Upper lobe of left lung (tissue), 6 donors: Measurements from ENCODE around the gene ITGA2. TPM values are rescaled to one million over a fixed set of nuclear protein-coding genes. Genes with fewer than 3 reads are reported as not detected.
"Not testable (repeated sequence)": the region's sequence is repeated elsewhere in the genome, so short reads cannot be mapped to it uniquely, and the experiment has no call there.

ENCODE experiments used
- ATAC-seq, 2 donors: fragments of 200-7000 bp; cut with Tn5 transposase; one replicate each; pipeline ENCODE4 v1.9.1; 2022; ENCODE audit warnings: mild to moderate bottlenecking in 2 of 2, moderate library complexity in 2 of 2; ENCODE audit not compliant: low FRiP score in 2 of 2
- DNase-seq, 2 donors: peaks; one replicate each; pipeline ENCODE4 v3.0.0-alpha.2; 2019 to 2020
- H3K27ac ChIP-seq, 4 donors: fragments of 200-600 bp; sonication (generic); one replicate each; pipeline ENCODE4 v1.5.1; 2016 to 2019
- H3K27me3 ChIP-seq, 4 donors: fragments of 200-600 bp; sonication (generic); one replicate each; pipeline ENCODE4 v1.5.1; 2017 to 2019
- H3K36me3 ChIP-seq, 4 donors: fragments of 200-600 bp; sonication (generic); one replicate each; pipeline ENCODE4 v1.5.1; 2016 to 2019
- H3K4me1 ChIP-seq, 4 donors: fragments of 200-600 bp; sonication (generic); one replicate each; pipeline ENCODE4 v1.5.1; 2018 to 2019
- H3K4me3 ChIP-seq, 4 donors: fragments of 200-600 bp; sonication (generic); one replicate each; pipeline ENCODE4 v1.5.1; 2017 to 2019; ENCODE audit warnings: mild to moderate bottlenecking in 2 of 4, moderate library complexity in 1 of 4
- H3K9me3 ChIP-seq, 4 donors: fragments of 200-600 bp; sonication (generic); one replicate each; pipeline ENCODE4 v1.5.1; 2018 to 2019
- EP300 ChIP-seq, 4 donors: sonication (generic); formaldehyde crosslinking; IDR thresholded peaks; one replicate each; pipeline ENCODE4 v1.5.1; 2017; ENCODE audit warnings: antibody characterized with exemption in 4 of 4, control low read depth in 2 of 4
- POLR2A ChIP-seq, 4 donors: fragments of 450-650 bp; IDR thresholded peaks; one replicate each; pipeline ENCODE4 v1.5.1; 2016 to 2017; ENCODE audit warnings: antibody characterized with exemption in 4 of 4, mild to moderate bottlenecking in 2 of 4
- POLR2AphosphoS5 ChIP-seq, 2 donors: sonication (generic); formaldehyde crosslinking; IDR thresholded peaks; one replicate each; pipeline ENCODE4 v1.5.1; 2017; ENCODE audit warnings: antibody characterized with exemption in 2 of 2
- WGBS, 2 donors: methylation state at CpG; one replicate each; pipeline ENCODE4 v1.1.5; 2017 to 2018; 5-methylcytosine and 5-hydroxymethylcytosine counted together
- total RNA-seq, 6 donors: library from RNA; depleted of rRNA in 4 of 6; stranded (reverse); fragments of >200 nt in 4 of 6; gene quantifications; one replicate each; pipeline versions ENCODE4 v1.1.0 to v1.2.1, GENCODE V29; 2016 to 2021
- TF ChIP-seq, protein P1 (sequence below), 6 experiments: fragments of 450-650 bp in 4 of 6; fragments of 200-600 bp in 2 of 6; sonication (generic) in 2 of 6; IDR thresholded peaks; one replicate each; pipeline ENCODE4 v1.5.1; 2016 to 2019; ENCODE audit warnings: antibody characterized with exemption in 6 of 6
- donor health status: DM: no; HTN: no; CAD: no; lungs with moderate emphysema.
- donor health status: DM: no; HTN: yes; CAD: no; lungs with severe emphysema.

Gene ITGA2
- total RNA-seq, 6 donors from 2014 or later: 4.2 to 45.8 (median 13.7) TPM

GRCh38 chr5:53109443-53110127 is 120.4 kb downstream of the ITGA2 start, which contains the start of gene MOCS2:
TSS of gene MOCS2 (minus strand) at chr5:53109757. CDS start at chr5:53107174, 2,583 bp downstream.
- H3K27me3 ChIP-seq: no peaks in the 10 kb centered on the region

GRCh38 chr5:53110156-53110555 is 121.0 kb downstream of the ITGA2 start:
- peak overlapping the region; percentile 68 to 91 (median 76) for H3K27ac ChIP-seq
- H3K36me3 ChIP-seq: peaks cover 0 to 9% (median 0%) of the 10 kb centered on the region in 4 donors
- H3K4me3 ChIP-seq: peak overlapping the region; percentile 65 to 75 (median 72)
- WGBS, 2 donors: 11 to 13% methylated on average over 6 of the region's 6 CpGs
- DNase-seq (no peak), ATAC-seq (no peak)
- no peaks in the 10 kb centered on the region for H3K27me3 ChIP-seq
- H3K4me1 ChIP-seq: peaks cover 3 to 23% (median 16%) of the 10 kb centered on the region in 4 donors
- no peaks in the 10 kb centered on the region for H3K9me3 ChIP-seq
- no peak for TF ChIP-seq POLR2AphosphoS5 (IDR thresholded peaks at IDR 0.05)
- TF ChIP-seq, protein P1, sequence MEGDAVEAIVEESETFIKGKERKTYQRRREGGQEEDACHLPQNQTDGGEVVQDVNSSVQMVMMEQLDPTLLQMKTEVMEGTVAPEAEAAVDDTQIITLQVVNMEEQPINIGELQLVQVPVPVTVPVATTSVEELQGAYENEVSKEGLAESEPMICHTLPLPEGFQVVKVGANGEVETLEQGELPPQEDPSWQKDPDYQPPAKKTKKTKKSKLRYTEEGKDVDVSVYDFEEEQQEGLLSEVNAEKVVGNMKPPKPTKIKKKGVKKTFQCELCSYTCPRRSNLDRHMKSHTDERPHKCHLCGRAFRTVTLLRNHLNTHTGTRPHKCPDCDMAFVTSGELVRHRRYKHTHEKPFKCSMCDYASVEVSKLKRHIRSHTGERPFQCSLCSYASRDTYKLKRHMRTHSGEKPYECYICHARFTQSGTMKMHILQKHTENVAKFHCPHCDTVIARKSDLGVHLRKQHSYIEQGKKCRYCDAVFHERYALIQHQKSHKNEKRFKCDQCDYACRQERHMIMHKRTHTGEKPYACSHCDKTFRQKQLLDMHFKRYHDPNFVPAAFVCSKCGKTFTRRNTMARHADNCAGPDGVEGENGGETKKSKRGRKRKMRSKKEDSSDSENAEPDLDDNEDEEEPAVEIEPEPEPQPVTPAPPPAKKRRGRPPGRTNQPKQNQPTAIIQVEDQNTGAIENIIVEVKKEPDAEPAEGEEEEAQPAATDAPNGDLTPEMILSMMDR (IDR thresholded peaks at IDR 0.05): no peak
- TF ChIP-seq EP300 (IDR thresholded peaks at IDR 0.05): no peak
- no peak for TF ChIP-seq POLR2A (IDR thresholded peaks at IDR 0.05)

More at GRCh38 chr5:53109443-53110127, 120.4 kb downstream of the ITGA2 start, which contains the start of gene MOCS2:
- Histone ChIP-seq H3K27ac (peak within 1 kb of the TSS; percentile 68 to 91 (median 76)), H3K4me3 (peak within 1 kb of the TSS; percentile 65 to 75 (median 72)), H3K4me1 (peaks cover 3 to 23% (median 16%) of the 10 kb centered on the region in 4 donors), H3K9me3 (no peaks in the 10 kb centered on the region), H3K36me3 (peaks cover 0 to 10% (median 0%) of the 10 kb centered on the region in 4 donors)
- peak in 3 of 4 donors; percentile 20 to 88 (median 75) for TF ChIP-seq POLR2A (IDR thresholded peaks at IDR 0.05)
- peak; percentile 19 to 87 for TF ChIP-seq POLR2AphosphoS5 (IDR thresholded peaks at IDR 0.05)
- TF ChIP-seq, protein P1 (IDR thresholded peaks at IDR 0.05): peak in 1 of 6 experiments; percentile 10
- no peak for TF ChIP-seq EP300 (IDR thresholded peaks at IDR 0.05)
- peak; percentile 98 to 100 for ATAC-seq
- WGBS, 2 donors: 0% methylated on average over 29 to 44 of the region's 54 CpGs
- peak; percentile 94 to 97 for DNase-seq

GRCh38 chr5:53111139-53111538 is 122.0 kb downstream of the ITGA2 start:
- TF ChIP-seq POLR2AphosphoS5 (IDR thresholded peaks at IDR 0.05): no peak
- no peak for TF ChIP-seq POLR2A (IDR thresholded peaks at IDR 0.05)
- TF ChIP-seq, protein P1 (IDR thresholded peaks at IDR 0.05): no peak
- TF ChIP-seq EP300 (IDR thresholded peaks at IDR 0.05): no peak
- Histone ChIP-seq H3K36me3 (peaks cover 0 to 9% (median 0%) of the 10 kb centered on the region in 4 donors), H3K27me3 (no peaks in the 10 kb centered on the region), H3K9me3 (no peaks in the 10 kb centered on the region), H3K27ac (no peak overlapping the region), H3K4me3 (no peak overlapping the region), H3K4me1 (peaks cover 3 to 23% (median 16%) of the 10 kb centered on the region in 4 donors)
- DNase-seq: no peak
- WGBS, 2 donors: 89 to 96% methylated on average over 1 of the region's 1 CpG
- no peak for ATAC-seq

- not testable (repeated sequence) for H3K36me3 ChIP-seq, H3K27me3 ChIP-seq, H3K9me3 ChIP-seq, H3K27ac ChIP-seq, ATAC-seq, DNase-seq, H3K4me3 ChIP-seq
- WGBS, 2 donors: 94 to 95% methylated on average over 6 of the region's 6 CpGs
- peaks cover 3 to 22% (median 16%) of the 10 kb centered on the region in 4 donors for H3K4me1 ChIP-seq
Observed at GRCh38 chr5:53112307-53112706, 123.2 kb downstream of the ITGA2 start.

- DNase-seq: no peak
- Histone ChIP-seq H3K9me3 (no peaks in the 10 kb centered on the region), H3K4me1 (peaks cover 3 to 20% (median 15%) of the 10 kb centered on the region in 4 donors), H3K27ac (no peak overlapping the region), H3K27me3 (no peaks in the 10 kb centered on the region), H3K36me3 (no peaks in the 10 kb centered on the region), H3K4me3 (no peak overlapping the region)
- TF ChIP-seq POLR2A (IDR thresholded peaks at IDR 0.05) (no peak), POLR2AphosphoS5 (IDR thresholded peaks at IDR 0.05) (no peak), EP300 (IDR thresholded peaks at IDR 0.05) (no peak)
- TF ChIP-seq, protein P1 (IDR thresholded peaks at IDR 0.05): no peak
- 84 to 85% methylated on average over 3 of the region's 3 CpGs for WGBS, 2 donors
- no peak for ATAC-seq
Observed at GRCh38 chr5:53112909-53113308, 123.8 kb downstream of the ITGA2 start.
